A549 (cell line): ENCODE results near the gene AUTS2.

Experiments
- CTCF ChIP-seq: fragments of >200 bp; sonication (Bioruptor Twin); formaldehyde crosslinking; IDR thresholded peaks from 3 replicates; pipeline ENCODE4 v1.5.1; 2016
- EP300 ChIP-seq, 2 experiments: fragments of >200 bp; sonication (Bioruptor Twin); formaldehyde crosslinking; IDR thresholded peaks; 2 replicates in 1 of 2; 3 replicates in 1 of 2; pipeline ENCODE4 v1.6.1; 2016 to 2017
- ESRRA ChIP-seq: fragments of 150-350 bp; IDR thresholded peaks from 2 replicates; pipeline ENCODE4 v1.6.1; 2014; ENCODE audit warnings: mild to moderate bottlenecking, low read length, borderline replicate concordance
- KDM1A ChIP-seq: fragments of 200-600 bp; sonication (generic); IDR thresholded peaks from 2 replicates; pipeline ENCODE4 v1.6.1; 2016; ENCODE audit warnings: low read depth, mild to moderate bottlenecking
- MAFK ChIP-seq: fragments of 450-650 bp; IDR thresholded peaks from 2 replicates; pipeline ENCODE4 v1.6.1; 2014; ENCODE audit not compliant: partially characterized antibody
- MAX ChIP-seq: IDR thresholded peaks from 2 replicates; pipeline ENCODE4 v1.6.1; 2012
- MAZ ChIP-seq: fragments of 150-350 bp; IDR thresholded peaks from 2 replicates; pipeline ENCODE4 v1.6.1; 2014; ENCODE audit warnings: antibody characterized with exemption, low read depth, low read length, borderline replicate concordance
- MYC ChIP-seq: IDR thresholded peaks from 2 replicates; pipeline ENCODE4 v1.6.1; 2012; ENCODE audit warnings: mild to moderate bottlenecking, inconsistent platforms, low read length, improper control_type of control experiment, borderline replicate concordance
- NPAS2 ChIP-seq: fragments of 250-450 bp; sonication (Bioruptor Pico); IDR thresholded peaks from 2 replicates; pipeline ENCODE4 v1.8.0; 2022; ENCODE audit warnings: mild to moderate bottlenecking, moderate library complexity, borderline replicate concordance
- POLR2A ChIP-seq: IDR thresholded peaks from 2 replicates; pipeline ENCODE4 v1.6.1; 2012; ENCODE audit warnings: mild to moderate bottlenecking, low read length
- RAD21 ChIP-seq, 2 experiments: fragments of >200 bp in 1 of 2; sonication (Bioruptor Twin) in 1 of 2; formaldehyde crosslinking in 1 of 2; IDR thresholded peaks in 1 of 2; conservative IDR thresholded peaks in 1 of 2; 2 replicates in 1 of 2; 3 replicates in 1 of 2; pipeline ENCODE4 v1.6.1; 2012 to 2018; ENCODE audit warnings: inconsistent platforms in 1 of 2
- REST ChIP-seq: fragments of 200-600 bp; sonication (generic); IDR thresholded peaks from 2 replicates; pipeline ENCODE4 v1.6.1; 2016; ENCODE audit warnings: antibody characterized with exemption, mild to moderate bottlenecking, moderate library complexity
- SMC3 ChIP-seq: fragments of >200 bp; sonication (Bioruptor Twin); formaldehyde crosslinking; IDR thresholded peaks from 3 replicates; pipeline ENCODE4 v1.6.1; 2018; ENCODE audit warnings: inconsistent platforms
- USF2 ChIP-seq: fragments of 450-650 bp; IDR thresholded peaks from 2 replicates; pipeline ENCODE4 v1.6.1; 2014; ENCODE audit warnings: antibody characterized with exemption

- TF ChIP-seq MAZ, result no peak
- no peak for TF ChIP-seq SMC3
- TF ChIP-seq CTCF, result no peak
- no peak for TF ChIP-seq ESRRA
- peak in 1 of 2 experiments; percentile 19; a peak in 1 of 5 replicates for TF ChIP-seq RAD21 (conservative IDR thresholded peaks at IDR 0.05 in 1 of 2, IDR thresholded peaks at IDR 0.05 in 1 of 2)
- TF ChIP-seq KDM1A, result no peak
- no peak for TF ChIP-seq EP300 (IDR thresholded peaks at IDR 0.05)
- no peak for TF ChIP-seq MAX
- no peak for TF ChIP-seq USF2
- no peak for TF ChIP-seq NPAS2 (CRISPR knock-in tag)
- TF ChIP-seq POLR2A, result no peak
- no peak for TF ChIP-seq REST
- no peak for TF ChIP-seq MAFK
- no peak for TF ChIP-seq MYC
Measured at GRCh38 chr7:69799048-69799697, 200.9 kb downstream of the AUTS2 start.
